ENCODE data around the gene GPRC5D.

GPRC5D gene

GRCh38 chr12:12899530-12900380 lies 52.2 kb downstream of the GPRC5D start:
- no peaks in the 10 kb centered on the region for H3K27me3 ChIP-seq (ENCODE audit: control insufficient read depth, insufficient read depth, low read length)
- no peaks in the 10 kb centered on the region for H3K36me3 ChIP-seq (ENCODE audit: control insufficient read depth, insufficient read depth, low read length)
- no peaks in the 10 kb centered on the region for H3K9me3 ChIP-seq (ENCODE audit: control insufficient read depth, insufficient read depth, low read length)
- no peak overlapping the region for H3K4me3 ChIP-seq (ENCODE audit: low read depth, low read length)
- no peak overlapping the region for H3K9ac ChIP-seq (ENCODE audit: low read depth, low read length)
- peaks cover 2% of the 10 kb centered on the region for H3K4me1 ChIP-seq (ENCODE audit: control insufficient read depth, insufficient read depth, low read length)

DNA sequence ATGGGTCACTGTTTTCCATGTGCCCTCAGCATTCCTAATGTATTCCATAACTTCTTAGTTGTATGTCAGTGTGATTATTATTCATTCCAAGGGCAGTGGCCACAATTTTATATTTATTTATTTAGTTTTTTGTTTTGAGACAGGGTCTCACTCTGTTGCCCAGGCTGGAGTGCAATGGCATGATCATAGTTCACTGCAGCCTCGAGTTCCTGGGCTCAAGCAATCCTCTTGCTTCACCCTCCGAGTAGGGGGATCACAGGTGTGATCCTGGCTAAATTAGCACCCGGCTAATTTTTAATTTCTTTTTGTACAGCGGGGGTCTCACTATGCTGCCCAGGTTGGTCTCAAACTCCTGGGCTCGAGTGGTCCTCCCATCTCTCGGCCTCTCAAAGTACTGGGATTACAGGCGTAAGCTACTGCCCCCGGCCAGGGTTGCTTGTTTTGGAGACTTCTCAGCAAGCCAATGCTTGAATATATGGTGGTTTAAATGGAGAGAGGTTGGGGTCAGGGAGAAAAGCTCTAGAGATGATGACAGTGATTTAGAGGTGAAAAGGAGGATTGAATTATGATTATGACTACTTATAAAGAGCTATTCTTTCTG lies 53.0 kb downstream of the GPRC5D start:
- Histone ChIP-seq H3K4me1 (ENCODE audit: control insufficient read depth, insufficient read depth, low read length) (peaks cover under 1% of the 10 kb centered on the region), H3K4me3 (ENCODE audit: low read depth, low read length) (no peak overlapping the region), H3K9me3 (ENCODE audit: control insufficient read depth, insufficient read depth, low read length) (no peaks in the 10 kb centered on the region), H3K27me3 (ENCODE audit: control insufficient read depth, insufficient read depth, low read length) (no peaks in the 10 kb centered on the region), H3K36me3 (ENCODE audit: control insufficient read depth, insufficient read depth, low read length) (no peaks in the 10 kb centered on the region), H3K9ac (ENCODE audit: low read depth, low read length) (no peak overlapping the region)

DNA sequence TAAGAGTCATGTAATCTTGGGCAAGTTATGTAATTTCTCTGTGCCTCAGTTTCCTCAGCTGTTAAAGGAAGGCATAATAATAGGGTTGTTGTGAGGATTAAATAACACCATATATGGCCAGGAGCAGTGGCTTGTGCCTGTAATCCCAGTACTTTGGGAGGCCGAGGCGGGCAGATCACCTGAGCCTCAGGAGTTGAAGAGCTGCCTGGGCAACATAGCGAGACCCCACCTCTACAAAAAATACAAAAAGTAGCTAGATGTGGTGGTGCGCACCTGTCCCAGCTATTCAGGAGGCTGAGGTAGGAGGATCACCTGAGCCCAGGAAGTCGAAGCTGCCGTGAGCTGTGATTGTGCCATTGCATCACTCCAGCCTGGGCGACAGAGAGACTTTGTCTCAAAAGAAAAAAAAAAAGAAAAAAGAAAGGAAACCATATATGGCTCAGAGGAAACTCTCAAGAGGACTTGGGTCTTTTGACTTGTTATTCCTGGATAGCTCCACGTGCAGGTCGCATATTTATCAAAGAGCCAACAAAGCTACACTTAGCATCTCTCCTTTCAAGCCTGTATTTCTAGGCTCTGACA lies 53.7 kb downstream of the GPRC5D start:
- no peaks in the 10 kb centered on the region for H3K9me3 ChIP-seq (ENCODE audit: control insufficient read depth, insufficient read depth, low read length)
- no peaks in the 10 kb centered on the region for H3K36me3 ChIP-seq (ENCODE audit: control insufficient read depth, insufficient read depth, low read length)
- H3K9ac ChIP-seq (ENCODE audit: low read depth, low read length) = no peak overlapping the region
- H3K27me3 ChIP-seq (ENCODE audit: control insufficient read depth, insufficient read depth, low read length) = peaks cover 4% of the 10 kb centered on the region
- H3K4me1 ChIP-seq (ENCODE audit: control insufficient read depth, insufficient read depth, low read length) = no peaks in the 10 kb centered on the region
- no peak overlapping the region for H3K4me3 ChIP-seq (ENCODE audit: low read depth, low read length)

GRCh38 chr12:12897302-12897701 lies 54.7 kb downstream of the GPRC5D start:
- Histone ChIP-seq H3K27me3 (ENCODE audit: control insufficient read depth, insufficient read depth, low read length) (peaks cover 13% of the 10 kb centered on the region), H3K36me3 (ENCODE audit: control insufficient read depth, insufficient read depth, low read length) (no peaks in the 10 kb centered on the region), H3K4me3 (ENCODE audit: low read depth, low read length) (no peak overlapping the region), H3K9me3 (ENCODE audit: control insufficient read depth, insufficient read depth, low read length) (no peaks in the 10 kb centered on the region), H3K9ac (ENCODE audit: low read depth, low read length) (no peak overlapping the region), H3K4me1 (ENCODE audit: control insufficient read depth, insufficient read depth, low read length) (no peaks in the 10 kb centered on the region)

- no peaks in the 10 kb centered on the region for H3K9me3 ChIP-seq (ENCODE audit: control insufficient read depth, insufficient read depth, low read length)
- H3K36me3 ChIP-seq (ENCODE audit: control insufficient read depth, insufficient read depth, low read length) = no peaks in the 10 kb centered on the region
- peaks cover 23% of the 10 kb centered on the region for H3K27me3 ChIP-seq (ENCODE audit: control insufficient read depth, insufficient read depth, low read length)
- H3K4me1 ChIP-seq (ENCODE audit: control insufficient read depth, insufficient read depth, low read length) = peaks cover 3% of the 10 kb centered on the region
- no peak overlapping the region for H3K9ac ChIP-seq (ENCODE audit: low read depth, low read length)
- H3K4me3 ChIP-seq (ENCODE audit: low read depth, low read length) = no peak overlapping the region
These were observed 55.7 kb downstream of the GPRC5D start for GRCh38 chr12:12896260-12896659.

DNA sequence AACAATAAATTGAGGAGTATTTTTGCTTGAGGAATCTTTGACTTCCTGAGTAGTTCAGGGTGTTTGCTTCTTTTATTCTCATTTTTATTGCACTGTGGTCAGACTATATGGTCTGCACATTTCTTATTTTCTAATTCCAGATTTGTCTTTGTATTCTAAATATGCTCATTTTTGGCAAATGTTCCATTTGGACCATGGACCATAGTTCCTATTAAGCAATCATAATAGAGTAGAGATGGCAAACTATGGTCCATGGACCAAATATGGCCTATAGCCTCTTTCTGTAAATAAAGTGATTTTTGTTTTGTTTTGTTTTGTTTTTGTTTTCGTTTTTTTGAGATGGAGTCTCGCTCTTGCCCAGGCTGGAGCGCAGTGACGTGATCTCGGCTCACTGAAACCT lies 58.5 kb downstream of the GPRC5D start:
- H3K4me1 ChIP-seq (ENCODE audit: control insufficient read depth, insufficient read depth, low read length) = peaks cover 5% of the 10 kb centered on the region
- no peak overlapping the region for H3K9ac ChIP-seq (ENCODE audit: low read depth, low read length)
- peaks cover 49% of the 10 kb centered on the region for H3K27me3 ChIP-seq (ENCODE audit: control insufficient read depth, insufficient read depth, low read length)
- no peaks in the 10 kb centered on the region for H3K9me3 ChIP-seq (ENCODE audit: control insufficient read depth, insufficient read depth, low read length)
- no peaks in the 10 kb centered on the region for H3K36me3 ChIP-seq (ENCODE audit: control insufficient read depth, insufficient read depth, low read length)
- H3K4me3 ChIP-seq (ENCODE audit: low read depth, low read length) = no peak overlapping the region

DNA sequence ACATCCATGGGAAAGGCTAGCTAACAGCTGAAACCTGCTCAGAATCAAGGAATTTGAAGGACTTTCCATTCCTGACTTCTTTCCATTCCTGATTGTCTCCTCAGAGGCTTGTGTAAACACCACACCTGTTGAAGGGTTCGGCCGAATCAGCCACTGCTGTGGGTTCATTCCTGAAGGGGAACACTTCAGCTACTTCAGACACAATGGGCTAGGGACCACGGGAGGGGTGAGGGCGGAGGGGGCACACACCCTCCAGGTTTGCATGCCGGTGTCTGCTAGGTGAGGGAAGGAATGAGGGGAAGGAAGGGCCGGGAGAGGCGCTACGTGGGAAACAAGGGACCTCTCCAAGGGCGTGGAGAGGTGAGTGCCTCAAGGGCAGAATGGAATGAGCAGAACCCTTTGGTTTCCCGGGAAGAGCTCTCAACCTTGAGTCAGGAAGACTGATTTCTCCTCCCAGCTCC lies 59.3 kb downstream of the GPRC5D start:
- Histone ChIP-seq H3K9ac (ENCODE audit: low read depth, low read length) (no peak overlapping the region), H3K27me3 (ENCODE audit: control insufficient read depth, insufficient read depth, low read length) (peaks cover 51% of the 10 kb centered on the region), H3K4me3 (ENCODE audit: low read depth, low read length) (no peak overlapping the region), H3K36me3 (ENCODE audit: control insufficient read depth, insufficient read depth, low read length) (no peaks in the 10 kb centered on the region), H3K4me1 (ENCODE audit: control insufficient read depth, insufficient read depth, low read length) (peaks cover 5% of the 10 kb centered on the region), H3K9me3 (ENCODE audit: control insufficient read depth, insufficient read depth, low read length) (no peaks in the 10 kb centered on the region)

- H3K9ac ChIP-seq (ENCODE audit: low read depth, low read length) = no peak overlapping the region
- peak overlapping the region; percentile 85 for H3K4me3 ChIP-seq (ENCODE audit: low read depth, low read length)
- no peaks in the 10 kb centered on the region for H3K36me3 ChIP-seq (ENCODE audit: control insufficient read depth, insufficient read depth, low read length)
- H3K4me1 ChIP-seq (ENCODE audit: control insufficient read depth, insufficient read depth, low read length) = peaks cover 5% of the 10 kb centered on the region
- H3K27me3 ChIP-seq (ENCODE audit: control insufficient read depth, insufficient read depth, low read length) = peaks cover 51% of the 10 kb centered on the region
- H3K9me3 ChIP-seq (ENCODE audit: control insufficient read depth, insufficient read depth, low read length) = no peaks in the 10 kb centered on the region
These were observed 60.1 kb downstream of the GPRC5D start for GRCh38 chr12:12891881-12892355.

DNA sequence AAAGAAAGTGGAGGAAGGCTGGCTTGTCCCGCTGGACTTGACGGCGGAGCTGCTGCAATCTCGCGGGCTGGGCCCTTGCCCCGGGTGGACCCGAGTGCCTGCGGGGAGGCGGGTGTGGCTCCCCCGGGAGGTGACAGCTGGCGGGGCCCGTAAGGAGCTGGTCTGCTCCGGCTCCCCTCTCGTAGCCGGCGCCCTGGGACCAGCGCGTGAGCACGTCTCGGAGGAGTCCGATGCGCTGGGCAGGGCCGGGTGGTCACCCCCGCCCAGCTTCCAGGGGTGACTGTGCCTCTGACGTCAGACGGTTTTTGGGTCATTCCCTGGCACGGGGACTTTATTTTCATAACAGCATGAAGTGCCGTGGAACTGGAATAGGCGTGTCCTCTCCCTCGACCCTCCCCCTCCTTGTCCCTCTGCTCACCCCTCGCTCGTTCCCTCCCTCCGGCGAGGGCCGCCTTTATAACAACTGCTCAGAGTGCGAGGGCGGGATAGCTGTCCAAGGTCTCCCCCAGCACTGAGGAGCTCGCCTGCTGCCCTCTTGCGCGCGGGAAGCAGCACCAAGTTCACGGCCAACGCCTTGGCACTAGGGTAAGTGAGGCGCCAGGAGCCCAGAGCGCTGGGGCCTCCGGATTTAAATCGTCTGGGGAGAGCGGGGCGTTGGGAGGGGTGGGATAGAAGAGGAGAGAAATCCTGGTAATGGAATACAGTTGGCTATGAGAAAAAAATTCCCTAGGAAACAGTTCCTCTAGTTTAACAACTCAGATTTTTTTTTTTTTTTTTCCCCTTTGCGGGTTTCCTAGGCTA lies 60.7 kb downstream of the GPRC5D start, which contains the start of gene GPRC5A:
Gene GPRC5A (plus strand): TSS at position 483 of the 801 bp plus-strand sequence. CDS start 16,688 bp downstream, outside the sequence.
- H3K36me3 ChIP-seq (ENCODE audit: control insufficient read depth, insufficient read depth, low read length) = no peaks in the 10 kb centered on the region
- H3K4me1 ChIP-seq (ENCODE audit: control insufficient read depth, insufficient read depth, low read length) = peaks cover 5% of the 10 kb centered on the region
- peaks cover 51% of the 10 kb centered on the region for H3K27me3 ChIP-seq (ENCODE audit: control insufficient read depth, insufficient read depth, low read length)
- no peaks in the 10 kb centered on the region for H3K9me3 ChIP-seq (ENCODE audit: control insufficient read depth, insufficient read depth, low read length)
- H3K9ac ChIP-seq (ENCODE audit: low read depth, low read length) = no peak within 1 kb of the TSS
- H3K4me3 ChIP-seq (ENCODE audit: low read depth, low read length) = peak within 1 kb of the TSS; percentile 85

Measured in iPS-15b (cell line).